CD4-positive, alpha-beta T cell treated with Interleukin-15 for 4 hours (primary cell): ENCODE data around the gene ACSS2.

Source experiments
- DNase-seq: peaks from one replicate; pipeline ENCODE4 v3.0.0-alpha.2; 2020; ENCODE audit warnings: low spot score

Gene ACSS2

GRCh38 chr20:34876406-34877282 is at the start of gene ACSS2:
TSS of gene ACSS2 (plus strand) at chr20:34876612. CDS start at chr20:34876646, 34 bp downstream.
- DNase-seq = peak; percentile 92

- no peak for DNase-seq
These were observed 47.2 kb upstream of the ACSS2 start for GRCh38 chr20:34829191-34829590.

- no peak for DNase-seq
These were observed 44.5 kb upstream of the ACSS2 start for GRCh38 chr20:34831936-34832335.

- peak; percentile 50 for DNase-seq
These were observed 41.9 kb upstream of the ACSS2 start for GRCh38 chr20:34834459-34834893.

- no peak for DNase-seq
These were observed 34.3 kb upstream of the ACSS2 start for GRCh38 chr20:34842143-34842542.

GRCh38 chr20:34843421-34843820 is 33.0 kb upstream of the ACSS2 start:
- DNase-seq = no peak

- DNase-seq = no peak
These were observed 27.8 kb upstream of the ACSS2 start for GRCh38 chr20:34848597-34848996.

GRCh38 chr20:34849778-34850177 is 26.6 kb upstream of the ACSS2 start:
- no peak for DNase-seq

- DNase-seq = no peak
These were observed 25.4 kb upstream of the ACSS2 start for GRCh38 chr20:34850969-34851368.

GRCh38 chr20:34852298-34852697 is 24.1 kb upstream of the ACSS2 start:
- DNase-seq = no peak

- DNase-seq = no peak
These were observed 17.0 kb upstream of the ACSS2 start for GRCh38 chr20:34859367-34859766.

- no peak for DNase-seq
These were observed 16.4 kb upstream of the ACSS2 start for GRCh38 chr20:34859826-34860545.

GRCh38 chr20:34861386-34862084 is 14.9 kb upstream of the ACSS2 start:
- no peak for DNase-seq

GRCh38 chr20:34862724-34863123 is 13.7 kb upstream of the ACSS2 start:
- DNase-seq = no peak

GRCh38 chr20:34863421-34863965 is 12.9 kb upstream of the ACSS2 start:
- no peak for DNase-seq

GRCh38 chr20:34864216-34864615 is 12.2 kb upstream of the ACSS2 start:
- DNase-seq = no peak

- DNase-seq = no peak
These were observed 5.0 kb upstream of the ACSS2 start for GRCh38 chr20:34871320-34871926.

- no peak for DNase-seq
These were observed 4.3 kb upstream of the ACSS2 start for GRCh38 chr20:34871966-34872621.

GRCh38 chr20:34872622-34873224 is 3.7 kb upstream of the ACSS2 start, which contains the start of gene GGT7:
TSS of gene GGT7 (minus strand) at chr20:34872856. CDS start at chr20:34872815, 41 bp downstream.
- peak; percentile 85 for DNase-seq

- no peak for DNase-seq
These were observed 2.8 kb upstream of the ACSS2 start for GRCh38 chr20:34873583-34874093.
